Measurements from ENCODE around the gene RPL22.

RPL22 gene

DNA sequence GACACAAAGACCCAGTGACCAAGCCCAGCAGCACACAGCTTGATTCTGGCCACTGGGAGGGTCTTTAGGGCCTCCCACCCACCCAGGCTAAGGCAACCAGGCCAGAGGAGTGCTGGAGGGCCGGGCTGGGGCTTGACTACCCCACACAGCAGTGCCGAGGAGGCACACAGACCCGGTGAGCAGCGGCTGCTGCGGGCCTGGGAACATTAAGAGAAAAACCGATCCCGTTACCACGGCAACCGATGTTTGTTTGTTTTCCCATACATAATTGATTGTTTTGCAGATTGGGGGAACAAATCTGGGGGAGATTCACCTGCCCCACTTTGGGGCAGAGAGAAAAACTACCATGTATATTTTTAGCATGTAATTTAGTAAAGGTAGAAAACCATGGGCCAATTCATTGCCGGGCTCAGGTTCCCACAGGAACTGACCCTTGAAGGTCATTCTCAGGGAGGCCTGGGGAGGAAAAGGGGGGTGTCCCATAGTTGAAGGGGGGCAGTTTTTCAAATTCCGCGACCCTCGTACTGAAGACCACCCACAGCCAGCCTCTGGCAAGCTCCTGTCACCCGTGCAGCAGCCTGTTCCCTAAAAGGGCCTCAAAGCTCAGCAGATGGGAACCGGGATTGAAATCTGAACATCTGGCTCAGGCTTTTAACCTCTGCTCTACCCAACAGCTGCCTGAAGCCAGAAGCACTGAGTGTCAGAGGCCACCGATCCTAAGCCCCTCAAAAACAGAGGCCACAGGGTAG is 54.6 kb downstream of the RPL22 start:
- Histone ChIP-seq H3K4me3 (ENCODE audit: low read depth in 1 of 2, low read length in 1 of 2) (no peak overlapping the region), H3K9me3 (no peaks in the 10 kb centered on the region), H3K36me3 (no peaks in the 10 kb centered on the region), H3K27me3 (peaks cover 34% of the 10 kb centered on the region), H3K27ac (no peak overlapping the region), H3K4me1 (ENCODE audit: control insufficient read depth in 1 of 2, insufficient read depth in 1 of 2, low read depth in 1 of 2, low read length in 1 of 2) (peaks cover 2 to 4% of the 10 kb centered on the region in 2 experiments)
- TF ChIP-seq, protein P1, sequence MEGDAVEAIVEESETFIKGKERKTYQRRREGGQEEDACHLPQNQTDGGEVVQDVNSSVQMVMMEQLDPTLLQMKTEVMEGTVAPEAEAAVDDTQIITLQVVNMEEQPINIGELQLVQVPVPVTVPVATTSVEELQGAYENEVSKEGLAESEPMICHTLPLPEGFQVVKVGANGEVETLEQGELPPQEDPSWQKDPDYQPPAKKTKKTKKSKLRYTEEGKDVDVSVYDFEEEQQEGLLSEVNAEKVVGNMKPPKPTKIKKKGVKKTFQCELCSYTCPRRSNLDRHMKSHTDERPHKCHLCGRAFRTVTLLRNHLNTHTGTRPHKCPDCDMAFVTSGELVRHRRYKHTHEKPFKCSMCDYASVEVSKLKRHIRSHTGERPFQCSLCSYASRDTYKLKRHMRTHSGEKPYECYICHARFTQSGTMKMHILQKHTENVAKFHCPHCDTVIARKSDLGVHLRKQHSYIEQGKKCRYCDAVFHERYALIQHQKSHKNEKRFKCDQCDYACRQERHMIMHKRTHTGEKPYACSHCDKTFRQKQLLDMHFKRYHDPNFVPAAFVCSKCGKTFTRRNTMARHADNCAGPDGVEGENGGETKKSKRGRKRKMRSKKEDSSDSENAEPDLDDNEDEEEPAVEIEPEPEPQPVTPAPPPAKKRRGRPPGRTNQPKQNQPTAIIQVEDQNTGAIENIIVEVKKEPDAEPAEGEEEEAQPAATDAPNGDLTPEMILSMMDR (IDR thresholded peaks at IDR 0.05) = no peak

DNA sequence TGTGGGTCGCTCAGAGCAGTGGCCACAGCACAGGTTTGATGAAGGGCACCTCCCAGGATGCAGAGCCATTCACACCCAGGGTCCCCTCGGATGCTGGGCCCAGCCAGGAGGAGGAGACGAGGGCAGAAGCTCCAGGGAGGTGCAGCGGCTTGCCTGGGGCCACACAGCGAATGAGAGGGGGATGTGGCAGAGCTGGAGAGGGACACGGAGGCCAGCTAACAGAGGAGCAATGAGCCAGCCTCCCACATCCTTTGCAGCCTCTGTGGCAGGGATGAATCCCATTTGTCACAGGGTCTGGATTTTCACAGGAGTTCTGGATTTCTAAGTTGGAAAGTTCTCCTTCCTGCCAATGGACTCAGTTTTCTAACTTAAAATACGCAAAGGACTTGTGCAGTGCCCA is 55.2 kb downstream of the RPL22 start:
- Histone ChIP-seq H3K9me3 (no peaks in the 10 kb centered on the region), H3K36me3 (no peaks in the 10 kb centered on the region), H3K4me1 (ENCODE audit: control insufficient read depth in 1 of 2, insufficient read depth in 1 of 2, low read depth in 1 of 2, low read length in 1 of 2) (peaks cover 2 to 4% of the 10 kb centered on the region in 2 experiments), H3K27me3 (peaks cover 30% of the 10 kb centered on the region), H3K27ac (no peak overlapping the region), H3K4me3 (ENCODE audit: low read depth in 1 of 2, low read length in 1 of 2) (no peak overlapping the region)
- TF ChIP-seq, protein P1 (IDR thresholded peaks at IDR 0.05) = no peak

DNA sequence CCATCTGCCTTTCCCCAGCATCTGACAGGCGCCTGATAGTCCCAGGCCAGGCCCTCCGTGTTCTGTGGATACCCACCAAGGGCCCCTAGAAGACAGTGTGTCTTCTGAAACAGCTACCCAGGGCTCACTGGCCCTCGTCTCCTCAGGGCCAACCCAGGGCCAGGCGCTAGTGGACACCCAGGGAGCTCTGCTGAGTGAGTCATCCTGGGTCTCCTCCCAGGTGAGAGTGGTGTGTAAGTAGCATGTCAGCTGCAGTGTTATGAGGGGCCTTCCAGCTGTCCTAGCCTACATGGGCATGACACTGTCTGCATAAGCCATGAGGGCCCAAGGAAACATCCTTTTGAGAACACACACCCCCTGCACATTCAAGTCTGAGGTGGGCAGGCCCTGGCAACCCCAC is 56.0 kb downstream of the RPL22 start:
- TF ChIP-seq, protein P1 (IDR thresholded peaks at IDR 0.05) = no peak
- no peak overlapping the region for H3K27ac ChIP-seq

DNA sequence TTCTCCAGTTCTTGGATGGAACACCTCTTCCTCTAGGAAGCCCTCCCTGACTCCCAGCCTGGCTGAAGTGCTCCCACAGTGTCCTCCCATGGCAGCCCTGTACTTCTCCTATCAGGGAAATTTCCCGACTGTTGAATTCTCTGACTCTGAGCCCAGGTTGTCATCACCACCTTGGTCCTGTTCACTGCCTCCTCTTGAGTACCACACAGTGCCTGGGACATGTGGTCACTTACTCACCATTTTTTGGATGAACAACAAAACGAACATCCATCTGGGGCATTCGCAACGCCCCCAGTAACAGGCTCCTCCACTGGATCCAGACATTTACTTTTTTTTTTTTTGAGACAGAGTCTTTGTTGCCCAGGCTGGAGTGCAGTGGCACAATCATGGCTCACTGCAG is 56.7 kb downstream of the RPL22 start:
- Histone ChIP-seq H3K27ac (no peak overlapping the region), H3K36me3 (no peaks in the 10 kb centered on the region), H3K4me3 (ENCODE audit: low read depth in 1 of 2, low read length in 1 of 2) (no peak overlapping the region), H3K4me1 (ENCODE audit: control insufficient read depth in 1 of 2, insufficient read depth in 1 of 2, low read depth in 1 of 2, low read length in 1 of 2) (no peaks in the 10 kb centered on the region), H3K27me3 (peaks cover 30% of the 10 kb centered on the region), H3K9me3 (no peaks in the 10 kb centered on the region)
- TF ChIP-seq, protein P1 (IDR thresholded peaks at IDR 0.05) = no peak

More for the DNA sequence above, 56.0 kb downstream of the RPL22 start:
- H3K4me3 ChIP-seq (ENCODE audit: low read depth in 1 of 2, low read length in 1 of 2) = no peak overlapping the region
- H3K9me3 ChIP-seq = no peaks in the 10 kb centered on the region
- peaks cover 30% of the 10 kb centered on the region for H3K27me3 ChIP-seq
- no peaks in the 10 kb centered on the region for H3K36me3 ChIP-seq
- peaks cover 1 to 2% of the 10 kb centered on the region in 2 experiments for H3K4me1 ChIP-seq (ENCODE audit: control insufficient read depth in 1 of 2, insufficient read depth in 1 of 2, low read depth in 1 of 2, low read length in 1 of 2)

DNA sequence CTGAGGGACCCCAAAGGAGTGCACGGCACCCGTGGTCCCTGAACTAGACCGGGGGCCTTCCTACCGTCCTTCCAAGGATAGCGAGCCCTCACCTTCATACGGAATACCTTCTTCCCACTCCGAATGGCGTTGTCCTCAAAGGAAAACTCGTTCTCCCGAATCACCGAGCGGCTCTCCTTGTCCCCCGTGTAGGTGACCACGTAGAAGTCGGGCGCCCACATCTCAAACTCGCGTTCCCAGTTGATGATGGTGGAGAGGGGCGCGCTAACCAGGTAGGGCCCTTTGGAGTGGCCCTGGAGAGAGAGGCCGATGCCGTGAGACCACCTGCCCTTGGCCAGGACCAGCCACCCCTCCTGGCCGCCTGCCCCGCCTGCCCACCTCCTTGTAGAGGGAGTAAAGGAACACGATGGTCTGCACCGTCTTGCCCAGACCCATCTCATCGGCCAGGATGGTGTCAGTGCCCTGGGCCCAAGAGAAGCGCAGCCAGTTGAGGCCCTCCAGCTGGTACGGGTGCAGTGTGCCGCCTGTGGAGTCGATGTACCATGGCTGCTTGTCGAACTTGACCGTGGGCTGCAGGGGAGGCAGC is 57.3 kb downstream of the RPL22 start:
- Histone ChIP-seq H3K36me3 (no peaks in the 10 kb centered on the region), H3K4me3 (ENCODE audit: low read depth in 1 of 2, low read length in 1 of 2) (no peak overlapping the region), H3K27me3 (peaks cover 24% of the 10 kb centered on the region), H3K27ac (no peak overlapping the region), H3K4me1 (ENCODE audit: control insufficient read depth in 1 of 2, insufficient read depth in 1 of 2, low read depth in 1 of 2, low read length in 1 of 2) (no peaks in the 10 kb centered on the region), H3K9me3 (no peaks in the 10 kb centered on the region)
- TF ChIP-seq, protein P1 (IDR thresholded peaks at IDR 0.05) = no peak
